ENCODE data around the gene BDKRB1. TPM values are rescaled to one million over a fixed set of nuclear protein-coding genes. Genes with fewer than 3 reads are reported as not detected.

The BDKRB1 gene
- total RNA-seq, 1 experiment from 2014 or later: not detected

- Histone ChIP-seq H3K18ac (ENCODE audit: insufficient read length, low read depth, low read length) (no peak overlapping the region), H2BK12ac (ENCODE audit: insufficient read length, low read depth, low read length) (no peak overlapping the region), H3K27ac (ENCODE audit: insufficient read length, low read depth, low read length) (no peak overlapping the region), H2AFZ (ENCODE audit: low read length) (no peak overlapping the region), H3K4ac (ENCODE audit: low read depth, low read length) (no peak overlapping the region), H3K4me1 (ENCODE audit: insufficient read depth, low read length) (no peaks in the 10 kb centered on the region), H3K79me1 (ENCODE audit: insufficient read depth, low read depth, low read length, poor library complexity, severe bottlenecking) (no peaks in the 10 kb centered on the region), H3K9me3 (ENCODE audit: control insufficient read depth, low read depth, low read length) (no peaks in the 10 kb centered on the region), H4K20me1 (ENCODE audit: control insufficient read depth, insufficient read depth, insufficient read length) (no peaks in the 10 kb centered on the region), H3T11ph (ENCODE audit: low read length) (no peak overlapping the region), H3K27me3 (ENCODE audit: insufficient read depth, low read length) (no peaks in the 10 kb centered on the region), H3K79me2 (ENCODE audit: insufficient read depth, low read length) (no peaks in the 10 kb centered on the region), H3K4me2 (ENCODE audit: insufficient read depth, insufficient read length, low read length) (no peak overlapping the region), H3K9ac (ENCODE audit: extremely low read depth, insufficient read length, low read length) (no peak overlapping the region), H3K23ac (ENCODE audit: insufficient read length, low read depth, low read length) (no peak overlapping the region), H3K56ac (ENCODE audit: insufficient read length, low read depth, low read length) (no peak overlapping the region), H3K14ac (ENCODE audit: insufficient read depth, low read length) (no peak overlapping the region), H4K8ac (replicated peaks; ENCODE audit: insufficient read length, low read depth, low read length) (no peak overlapping the region), H2BK120ac (ENCODE audit: low read depth, low read length, poor library complexity, severe bottlenecking) (no peak overlapping the region), H4K91ac (ENCODE audit: insufficient read length, low read depth, low read length) (no peak overlapping the region), H4K5ac (ENCODE audit: insufficient read length, low read depth, low read length) (no peak overlapping the region), H2AK5ac (ENCODE audit: insufficient read length, low read length) (no peak overlapping the region), H2BK15ac (ENCODE audit: low read depth, low read length) (no peak overlapping the region), H2BK20ac (ENCODE audit: low read depth, low read length, poor library complexity, severe bottlenecking) (no peak overlapping the region), H3K23me2 (ENCODE audit: insufficient read length, low read depth, low read length, poor library complexity, severe bottlenecking) (no peaks in the 10 kb centered on the region), H2BK5ac (ENCODE audit: insufficient read length, low read length) (no peak overlapping the region)
- DNase-seq: no peak
- no peak for TF ChIP-seq CTCF (conservative IDR thresholded peaks at IDR 0.05)
- peak overlapping the region in 1 of 3 experiments; percentile 9; a peak in 1 of 7 replicates for H3K27ac Mint-ChIP-seq
- H3K4me3 Mint-ChIP-seq: no peak overlapping the region
- no peaks in the 10 kb centered on the region; a peak in 1 of 7 replicates for H3K36me3 Mint-ChIP-seq (ENCODE audit: insufficient read depth in 1 of 3, low read depth in 3 of 3)
- H3K27me3 Mint-ChIP-seq (ENCODE audit: low read depth): no peaks in the 10 kb centered on the region; the same call in 1 of the 2 replicates
- H3K9me3 Mint-ChIP-seq: no peaks in the 10 kb centered on the region; a peak in 3 of 5 replicates
- H3K4me1 Mint-ChIP-seq: no peaks in the 10 kb centered on the region
- WGBS (ENCODE audit: extremely low coverage, insufficient read length, low lambda C conversion rate): no CpG with 5 or more reads among the region's 16 CpGs
These were observed 9.5 kb downstream of the BDKRB1 start for GRCh38 chr14:96265383-96266095.

Data from H9 (cell line).